ENCODE results near the gene FHL3. TPM values are rescaled to one million over a fixed set of nuclear protein-coding genes. Genes with fewer than 3 reads are reported as not detected.

The FHL3 gene
- total and polyA plus RNA-seq, 9 of the 15 experiments (the other 6 are each of a cell fraction or from before 2014, with no cell fraction given) = 6.1 to 144 (median 34.1) TPM

DNA sequence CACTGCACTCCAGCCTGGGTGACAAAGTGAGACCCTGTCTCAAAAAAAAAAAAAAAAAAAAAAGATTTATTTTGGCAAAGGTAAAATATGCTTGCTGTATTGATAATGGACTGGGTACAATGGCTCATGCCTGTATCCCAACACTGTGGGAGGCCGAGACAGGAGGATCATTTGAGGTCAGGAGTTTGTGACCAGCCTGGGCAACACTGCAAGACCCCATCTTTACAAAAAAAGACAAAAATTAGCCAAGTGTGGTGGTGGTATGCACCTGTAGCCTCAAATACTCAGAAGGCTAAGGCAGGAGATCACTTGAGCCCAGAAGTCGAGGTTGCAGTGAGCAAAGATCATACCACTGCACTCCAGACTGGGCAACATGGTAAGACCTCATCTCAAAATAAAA lies 21.8 kb downstream of the FHL3 start:
- 100% methylated on average over 2 of the region's 2 CpGs for WGBS (ENCODE audit: insufficient coverage, low coverage, missing lambda C conversion rate)
- FAIRE-seq = no peak

DNA sequence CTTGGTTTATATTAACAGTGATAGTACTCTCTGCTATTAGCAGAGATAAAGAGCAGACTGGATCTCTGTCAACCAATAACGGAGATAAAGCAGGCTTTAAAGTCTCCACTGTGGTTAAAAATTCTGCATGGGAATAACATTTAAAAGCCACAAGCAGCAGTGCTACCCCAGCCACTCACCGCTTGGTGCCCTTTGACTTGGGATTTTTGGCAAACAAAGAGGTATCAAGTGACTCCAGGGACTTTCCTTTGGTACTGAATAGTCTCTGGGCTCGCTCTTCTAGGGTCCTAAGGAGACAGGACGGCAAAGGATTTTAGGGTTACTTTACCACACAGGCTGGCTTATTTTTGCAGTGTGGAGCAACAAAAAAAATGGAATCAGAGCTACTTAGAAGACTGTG lies 26.8 kb downstream of the FHL3 start:
- Histone ChIP-seq H2AFZ (ENCODE audit: low read depth, low read length) (no peak overlapping the region), H3K79me2 (ENCODE audit: control insufficient read depth, insufficient read depth, low read length) (peaks cover 7% of the 10 kb centered on the region), H4K20me1 (replicated peaks; ENCODE audit: control insufficient read depth, insufficient read depth, low read length) (peaks cover 7% of the 10 kb centered on the region; the same call in 1 of the 2 replicates), H3K27ac (ENCODE audit: extremely low read depth, low read depth, low read length) (no peak overlapping the region), H3K4me2 (ENCODE audit: insufficient read depth, low read length) (no peak overlapping the region), H3K9me1 (ENCODE audit: control insufficient read depth, insufficient read depth, low read length) (no peaks in the 10 kb centered on the region), H3K27me3 (ENCODE audit: control insufficient read depth in 2 of 2, insufficient read depth in 2 of 2, low read length in 2 of 2) (no peaks in the 10 kb centered on the region), H3K9me3 (replicated peaks; ENCODE audit: control insufficient read depth, insufficient read depth, low read depth, low read length) (no peaks in the 10 kb centered on the region), H3K9ac (ENCODE audit: insufficient read depth in 1 of 2, low read depth in 2 of 2, low read length in 2 of 2) (no peak overlapping the region), H3K4me1 (replicated peaks in 1 of 2; ENCODE audit: control insufficient read depth in 2 of 2, insufficient read depth in 2 of 2, low read length in 2 of 2) (no peaks in the 10 kb centered on the region), H3K36me3 (ENCODE audit: control insufficient read depth, insufficient read depth, low read length) (peaks cover 91% of the 10 kb centered on the region), H3K4me3 (no peak overlapping the region)
- ChIA-PET CTCF (ENCODE audit: low intra/inter-chr PET ratio) (no interaction called here), POLR2A (interaction anchor here (1.5 kb wide), 1 partner anchor 9 kb away, joined by 7 read pairs; no protein-coding TSS in a partner anchor)
- FAIRE-seq = no peak
- WGBS (ENCODE audit: insufficient coverage, low coverage, missing lambda C conversion rate) = 93% methylated on average over 4 of the region's 4 CpGs
- ATAC-seq = no peak
- no peak for DNase-seq (ENCODE audit: extremely low read depth in 1 of 4, low spot score in 3 of 4)
- no TSS peak for BruUV-seq (replicated peaks)
- in situ Hi-C loops (cut with MboI) = no loop called here
- intact Hi-C loops (cut with micrococcal nuclease) = loop anchor here (10.0 kb wide), 1 partner anchor 164 kb away; no protein-coding TSS in a partner anchor
- TF ChIP-seq, protein P1, sequence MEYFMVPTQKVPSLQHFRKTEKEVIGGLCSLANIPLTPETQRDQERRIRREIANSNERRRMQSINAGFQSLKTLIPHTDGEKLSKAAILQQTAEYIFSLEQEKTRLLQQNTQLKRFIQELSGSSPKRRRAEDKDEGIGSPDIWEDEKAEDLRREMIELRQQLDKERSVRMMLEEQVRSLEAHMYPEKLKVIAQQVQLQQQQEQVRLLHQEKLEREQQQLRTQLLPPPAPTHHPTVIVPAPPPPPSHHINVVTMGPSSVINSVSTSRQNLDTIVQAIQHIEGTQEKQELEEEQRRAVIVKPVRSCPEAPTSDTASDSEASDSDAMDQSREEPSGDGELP (CRISPR knock-in tag; IDR thresholded peaks at IDR 0.05; ENCODE audit: borderline replicate concordance) = no peak
- TF ChIP-seq, protein P2, sequence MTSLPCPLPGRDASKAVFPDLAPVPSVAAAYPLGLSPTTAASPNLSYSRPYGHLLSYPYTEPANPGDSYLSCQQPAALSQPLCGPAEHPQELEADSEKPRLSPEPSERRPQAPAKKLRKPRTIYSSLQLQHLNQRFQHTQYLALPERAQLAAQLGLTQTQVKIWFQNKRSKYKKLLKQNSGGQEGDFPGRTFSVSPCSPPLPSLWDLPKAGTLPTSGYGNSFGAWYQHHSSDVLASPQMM (CRISPR knock-in tag; IDR thresholded peaks at IDR 0.05) = no peak
- TF ChIP-seq NCOA1 (IDR thresholded peaks at IDR 0.05; ENCODE audit: low read depth) = no peak
- TF ChIP-seq, protein P3, sequence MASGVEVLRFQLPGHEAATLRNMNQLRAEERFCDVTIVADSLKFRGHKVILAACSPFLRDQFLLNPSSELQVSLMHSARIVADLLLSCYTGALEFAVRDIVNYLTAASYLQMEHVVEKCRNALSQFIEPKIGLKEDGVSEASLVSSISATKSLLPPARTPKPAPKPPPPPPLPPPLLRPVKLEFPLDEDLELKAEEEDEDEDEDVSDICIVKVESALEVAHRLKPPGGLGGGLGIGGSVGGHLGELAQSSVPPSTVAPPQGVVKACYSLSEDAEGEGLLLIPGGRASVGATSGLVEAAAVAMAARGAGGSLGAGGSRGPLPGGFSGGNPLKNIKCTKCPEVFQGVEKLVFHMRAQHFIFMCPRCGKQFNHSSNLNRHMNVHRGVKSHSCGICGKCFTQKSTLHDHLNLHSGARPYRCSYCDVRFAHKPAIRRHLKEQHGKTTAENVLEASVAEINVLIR (CRISPR knock-in tag; IDR thresholded peaks at IDR 0.05) = no peak
- TF ChIP-seq ZNF347 (CRISPR knock-in tag; IDR thresholded peaks at IDR 0.05; ENCODE audit: low read depth) = no peak
- TF ChIP-seq EP400 (IDR thresholded peaks at IDR 0.05) = no peak
- no peak for TF ChIP-seq ZNF324 (CRISPR knock-in tag; IDR thresholded peaks at IDR 0.05)
- no peak for TF ChIP-seq KAT8 (IDR thresholded peaks at IDR 0.05; ENCODE audit: low read depth)
- TF ChIP-seq XRCC4 (IDR thresholded peaks at IDR 0.05; ENCODE audit: extremely low read depth, insufficient read depth, insufficient read length) = no peak

More for the DNA sequence above, 21.8 kb downstream of the FHL3 start:
- H3K9ac ChIP-seq (ENCODE audit: insufficient read depth in 1 of 2, low read depth in 2 of 2, low read length in 2 of 2) = no peak overlapping the region
- no peak overlapping the region for H3K4me3 ChIP-seq
- DNase-seq (ENCODE audit: extremely low read depth in 1 of 4, low spot score in 3 of 4) (no peak), ATAC-seq (no peak)
- peaks cover 97% of the 10 kb centered on the region for H3K36me3 ChIP-seq (ENCODE audit: control insufficient read depth, insufficient read depth, low read length)
- peaks cover 19% of the 10 kb centered on the region for H3K79me2 ChIP-seq (ENCODE audit: control insufficient read depth, insufficient read depth, low read length)
- H3K4me1 ChIP-seq (replicated peaks in 1 of 2; ENCODE audit: control insufficient read depth in 2 of 2, insufficient read depth in 2 of 2, low read length in 2 of 2) = peaks cover 0 to 9% of the 10 kb centered on the region in 2 experiments; a peak in 2 of 5 replicates
- H3K9me1 ChIP-seq (ENCODE audit: control insufficient read depth, insufficient read depth, low read length) = no peaks in the 10 kb centered on the region
- no peaks in the 10 kb centered on the region for H3K9me3 ChIP-seq (replicated peaks; ENCODE audit: control insufficient read depth, insufficient read depth, low read depth, low read length)
- no peaks in the 10 kb centered on the region for H4K20me1 ChIP-seq (replicated peaks; ENCODE audit: control insufficient read depth, insufficient read depth, low read length)
- no peak overlapping the region for H3K4me2 ChIP-seq (ENCODE audit: insufficient read depth, low read length)
- no peak overlapping the region for H2AFZ ChIP-seq (ENCODE audit: low read depth, low read length)
- TF ChIP-seq ZNF121 (CRISPR knock-in tag; conservative IDR thresholded peaks at IDR 0.05) (peak; percentile 98), RBM25 (IDR thresholded peaks at IDR 0.05; ENCODE audit: low read depth, low read length, severe bottlenecking) (peak; percentile 67)
- TF ChIP-seq, protein P4, sequence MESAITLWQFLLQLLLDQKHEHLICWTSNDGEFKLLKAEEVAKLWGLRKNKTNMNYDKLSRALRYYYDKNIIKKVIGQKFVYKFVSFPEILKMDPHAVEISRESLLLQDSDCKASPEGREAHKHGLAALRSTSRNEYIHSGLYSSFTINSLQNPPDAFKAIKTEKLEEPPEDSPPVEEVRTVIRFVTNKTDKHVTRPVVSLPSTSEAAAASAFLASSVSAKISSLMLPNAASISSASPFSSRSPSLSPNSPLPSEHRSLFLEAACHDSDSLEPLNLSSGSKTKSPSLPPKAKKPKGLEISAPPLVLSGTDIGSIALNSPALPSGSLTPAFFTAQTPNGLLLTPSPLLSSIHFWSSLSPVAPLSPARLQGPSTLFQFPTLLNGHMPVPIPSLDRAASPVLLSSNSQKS (CRISPR knock-in tag; IDR thresholded peaks at IDR 0.05) = no peak
- BruUV-seq (replicated peaks) = no TSS peak
- H3K27me3 ChIP-seq (ENCODE audit: control insufficient read depth in 2 of 2, insufficient read depth in 2 of 2, low read length in 2 of 2) = no peaks in the 10 kb centered on the region
- intact Hi-C loops (cut with micrococcal nuclease) (no loop called here), in situ Hi-C loops (cut with MboI) (no loop called here)
- H3K27ac ChIP-seq (ENCODE audit: extremely low read depth, low read depth, low read length) = no peak overlapping the region
- CTCF ChIA-PET (ENCODE audit: low intra/inter-chr PET ratio) = no interaction called here
- POLR2A ChIA-PET = no interaction called here
